ENCODE results near the gene SMIM27.
A peak's percentile ranks its signal among the peaks of the same experiment; 100 is the strongest.

- TF ChIP-seq CTCF (IDR thresholded peaks at IDR 0.05) = peak; percentile 28
- TF ChIP-seq EZH2 (IDR thresholded peaks at IDR 0.05; ENCODE audit: borderline replicate concordance, insufficient read depth, low read depth, low read length, poor library complexity, severe bottlenecking) = no peak
These were observed 37.1 kb downstream of the SMIM27 start for GRCh38 chr9:32589083-32589723.

All from B cell (primary cell).